ENCODE results near the gene BBS9.

Gene BBS9

GRCh38 chr7:33423646-33424020, 294.3 kb downstream of the BBS9 start:
- TF ChIP-seq CTCF (IDR thresholded peaks at IDR 0.05): no peak

GRCh38 chr7:33425395-33425794, 296.0 kb downstream of the BBS9 start:
- no peaks in the 10 kb centered on the region for H3K27me3 ChIP-seq
- no peak overlapping the region for H3K27ac ChIP-seq
- H3K4me1 ChIP-seq: no peaks in the 10 kb centered on the region
- DNase-seq: no peak
- H3K4me3 ChIP-seq: no peak overlapping the region
- TF ChIP-seq CTCF (IDR thresholded peaks at IDR 0.05): no peak
- no peaks in the 10 kb centered on the region for H3K36me3 ChIP-seq
- H3K9me3 ChIP-seq: no peaks in the 10 kb centered on the region
- intact Hi-C loops (cut with DNase I; ENCODE audit: low total_unique reads): no loop called here

More at GRCh38 chr7:33423646-33424020, 294.3 kb downstream of the BBS9 start:
- Histone ChIP-seq H3K4me1 (no peaks in the 10 kb centered on the region), H3K36me3 (no peaks in the 10 kb centered on the region), H3K27me3 (no peaks in the 10 kb centered on the region), H3K4me3 (no peak overlapping the region), H3K27ac (no peak overlapping the region), H3K9me3 (no peaks in the 10 kb centered on the region)
- no peak for DNase-seq
- intact Hi-C loops (cut with DNase I; ENCODE audit: low total_unique reads): no loop called here

GRCh38 chr7:33425929-33426678, 296.7 kb downstream of the BBS9 start:
- no peaks in the 10 kb centered on the region for H3K4me1 ChIP-seq
- no peaks in the 10 kb centered on the region for H3K36me3 ChIP-seq
- H3K4me3 ChIP-seq: no peak overlapping the region
- no peaks in the 10 kb centered on the region for H3K27me3 ChIP-seq
- no peak for TF ChIP-seq CTCF (IDR thresholded peaks at IDR 0.05)
- H3K9me3 ChIP-seq: no peaks in the 10 kb centered on the region
- H3K27ac ChIP-seq: no peak overlapping the region
- intact Hi-C loops (cut with DNase I; ENCODE audit: low total_unique reads): no loop called here
- DNase-seq: no peak

- Histone ChIP-seq H3K9me3 (no peaks in the 10 kb centered on the region), H3K27ac (no peak overlapping the region), H3K36me3 (no peaks in the 10 kb centered on the region), H3K4me1 (no peaks in the 10 kb centered on the region), H3K27me3 (no peaks in the 10 kb centered on the region), H3K4me3 (no peak overlapping the region)
- intact Hi-C loops (cut with DNase I; ENCODE audit: low total_unique reads): no loop called here
- TF ChIP-seq CTCF (IDR thresholded peaks at IDR 0.05): no peak
- no peak for DNase-seq
Observed at GRCh38 chr7:33428415-33428814, 299.1 kb downstream of the BBS9 start.

GRCh38 chr7:33431543-33431942, 302.2 kb downstream of the BBS9 start:
- intact Hi-C loops (cut with DNase I; ENCODE audit: low total_unique reads): no loop called here
- Histone ChIP-seq H3K27me3 (no peaks in the 10 kb centered on the region), H3K36me3 (no peaks in the 10 kb centered on the region), H3K4me1 (no peaks in the 10 kb centered on the region), H3K4me3 (no peak overlapping the region), H3K9me3 (no peaks in the 10 kb centered on the region), H3K27ac (no peak overlapping the region)
- no peak for TF ChIP-seq CTCF (IDR thresholded peaks at IDR 0.05)
- DNase-seq: no peak

GRCh38 chr7:33432821-33433220, 303.5 kb downstream of the BBS9 start:
- Histone ChIP-seq H3K4me3 (no peak overlapping the region), H3K9me3 (no peaks in the 10 kb centered on the region), H3K27me3 (no peaks in the 10 kb centered on the region), H3K4me1 (no peaks in the 10 kb centered on the region), H3K27ac (no peak overlapping the region), H3K36me3 (no peaks in the 10 kb centered on the region)
- no peak for DNase-seq
- intact Hi-C loops (cut with DNase I; ENCODE audit: low total_unique reads): no loop called here
- no peak for TF ChIP-seq CTCF (IDR thresholded peaks at IDR 0.05)
